CD14-positive monocyte (primary cell): ENCODE results near the gene IYD. TPM values are rescaled to one million over a fixed set of nuclear protein-coding genes. Genes with fewer than 3 reads are reported as not detected.

ENCODE experiments used
- DNase-seq, 3 donors: peaks; one replicate each; pipeline ENCODE4 v3.0.0-alpha.2; 2011 to 2022
- H2AFZ ChIP-seq: 2 replicates; pipeline ENCODE4 v1.6.0; 2012; ENCODE audit warnings: mild to moderate bottlenecking, low read depth, low read length, inconsistent platforms; ENCODE audit not compliant: insufficient read depth, poor library complexity, severe bottlenecking
- H3K27ac ChIP-seq, 2 donors: 1 replicate in 1 of 2; 2 replicates in 1 of 2; pipeline ENCODE4 v1.5.1; 2012 to 2013; ENCODE audit warnings: low read length in 2 of 2, control low read depth in 1 of 2, inconsistent platforms in 1 of 2, low read depth in 1 of 2, mild to moderate bottlenecking in 1 of 2
- H3K27me3 ChIP-seq, 2 donors: one replicate each; pipeline versions ENCODE4 v1.6.0 to v1.6.1; 2011 to 2013; ENCODE audit warnings: low read length in 2 of 2; ENCODE audit not compliant: control insufficient read depth in 2 of 2, insufficient read depth in 2 of 2
- H3K36me3 ChIP-seq, 2 donors: replicated peaks in 1 of 2; 1 replicate in 1 of 2; 2 replicates in 1 of 2; pipeline versions ENCODE4 v1.5.1 to v1.6.1; 2012 to 2013; ENCODE audit warnings: low read length in 2 of 2, control low read depth in 1 of 2, inconsistent platforms in 1 of 2, mild to moderate bottlenecking in 1 of 2; ENCODE audit not compliant: insufficient read depth in 2 of 2, control insufficient read depth in 1 of 2
- H3K4me1 ChIP-seq, 2 donors: 1 replicate in 1 of 2; 2 replicates in 1 of 2; pipeline versions ENCODE4 v1.5.1 to v1.6.1; 2012 to 2013; ENCODE audit warnings: low read length in 2 of 2, control low read depth in 1 of 2, inconsistent platforms in 1 of 2, mild to moderate bottlenecking in 1 of 2, moderate library complexity in 1 of 2; ENCODE audit not compliant: insufficient read depth in 2 of 2, control insufficient read depth in 1 of 2
- H3K4me2 ChIP-seq: replicated peaks from 2 replicates; pipeline ENCODE3; 2012; ENCODE audit warnings: low read length, moderate library complexity, mild to moderate bottlenecking; ENCODE audit not compliant: poor library complexity, severe bottlenecking; ENCODE audit errors: extremely low read depth
- H3K4me3 ChIP-seq, 3 experiments: fragments of 200-600 bp in 1 of 3; sonication (generic) in 1 of 3; replicated peaks in 1 of 3; 1 replicate in 2 of 3; 2 replicates in 1 of 3; pipeline ENCODE4 v1.5.1; 2011 to 2013; ENCODE audit warnings: low read length in 3 of 3, mild to moderate bottlenecking in 3 of 3, control low read depth in 2 of 3, low read depth in 2 of 3, inconsistent platforms in 1 of 3, moderate library complexity in 1 of 3
- H3K79me2 ChIP-seq: 2 replicates; pipeline ENCODE4 v1.6.0; 2012; ENCODE audit warnings: mild to moderate bottlenecking, control low read depth, inconsistent platforms, low read length, moderate library complexity; ENCODE audit not compliant: insufficient read depth
- H3K9ac ChIP-seq: 2 replicates; pipeline ENCODE4 v1.6.0; 2017; ENCODE audit warnings: low read length, mild to moderate bottlenecking; ENCODE audit not compliant: insufficient read depth, poor library complexity, severe bottlenecking
- H3K9me3 ChIP-seq, 2 donors: replicated peaks in 1 of 2; 1 replicate in 1 of 2; 2 replicates in 1 of 2; pipeline versions ENCODE4 v1.5.1 to v1.6.1; 2012 to 2013; ENCODE audit warnings: low read length in 2 of 2, control low read depth in 1 of 2; ENCODE audit not compliant: control insufficient read depth in 1 of 2, insufficient read depth in 1 of 2
- H4K20me1 ChIP-seq: 2 replicates; pipeline ENCODE4 v1.6.0; 2012; ENCODE audit warnings: mild to moderate bottlenecking, low read length, control low read depth, moderate library complexity; ENCODE audit not compliant: insufficient read depth
- H3K27ac Mint-ChIP-seq, 7 donors: one replicate each; pipeline ENCODE4 v1.8.0; 2020; ENCODE audit warnings: mild to moderate bottlenecking in 7 of 7, mixed read lengths in 7 of 7, moderate library complexity in 6 of 7, inconsistent platforms in 2 of 7
- H3K27me3 Mint-ChIP-seq, 3 donors: one replicate each; pipeline ENCODE4 v1.8.0; 2021 to 2022; ENCODE audit warnings: low read depth in 3 of 3, mild to moderate bottlenecking in 3 of 3, mixed read lengths in 3 of 3, moderate library complexity in 3 of 3, inconsistent platforms in 1 of 3
- H3K36me3 Mint-ChIP-seq, 2 donors: one replicate each; pipeline ENCODE4 v1.8.0; 2020; ENCODE audit warnings: mixed read lengths in 2 of 2, inconsistent platforms in 1 of 2, mild to moderate bottlenecking in 1 of 2
- H3K4me1 Mint-ChIP-seq: one replicate; pipeline ENCODE4 v1.8.0; 2020; ENCODE audit warnings: mild to moderate bottlenecking, mixed read lengths
- H3K4me3 Mint-ChIP-seq, 2 donors: one replicate each; pipeline ENCODE4 v1.8.0; 2020; ENCODE audit warnings: mild to moderate bottlenecking in 2 of 2, mixed read lengths in 2 of 2, moderate library complexity in 1 of 2
- H3K9me3 Mint-ChIP-seq, 7 donors: one replicate each; pipeline ENCODE4 v1.8.0; 2020 to 2022; ENCODE audit warnings: mixed read lengths in 7 of 7, mild to moderate bottlenecking in 6 of 7, moderate library complexity in 6 of 7, inconsistent platforms in 2 of 7
- WGBS: methylation state at CpG from one replicate; pipeline ENCODE4 v1.1.5; 2013; ENCODE audit warnings: missing lambda C conversion rate; ENCODE audit not compliant: insufficient coverage; 5-methylcytosine and 5-hydroxymethylcytosine counted together
- intact Hi-C, 2 donors: fragments of 100-400 bp; cut with micrococcal nuclease; formaldehyde crosslinking; loops; one replicate each; pipeline versions ENCODE4 v1.15.0 to v1.15.1; 2023
- polyA plus RNA-seq, 3 donors: library from polyadenylated mRNA; depleted of rRNA in 1 of 3; unstranded in 2 of 3; stranded (reverse) in 1 of 3; fragments of 300-500 nt in 2 of 3; fragments of >200 nt in 1 of 3; fragmentation: Illumina TruSeq in 2 of 3; gene quantifications; 1 replicate in 2 of 3; 2 replicates in 1 of 3; pipeline ENCODE4 v1.2.3, GENCODE V29; 2012 to 2021
- TF ChIP-seq, protein P1 (sequence below): fragments of 200-600 bp; IDR thresholded peaks from one replicate; pipeline ENCODE4 v1.8.0; 2022; ENCODE audit warnings: antibody characterized with exemption, mild to moderate bottlenecking

Gene IYD
- polyA plus RNA-seq, 3 donors, result not detected

DNA sequence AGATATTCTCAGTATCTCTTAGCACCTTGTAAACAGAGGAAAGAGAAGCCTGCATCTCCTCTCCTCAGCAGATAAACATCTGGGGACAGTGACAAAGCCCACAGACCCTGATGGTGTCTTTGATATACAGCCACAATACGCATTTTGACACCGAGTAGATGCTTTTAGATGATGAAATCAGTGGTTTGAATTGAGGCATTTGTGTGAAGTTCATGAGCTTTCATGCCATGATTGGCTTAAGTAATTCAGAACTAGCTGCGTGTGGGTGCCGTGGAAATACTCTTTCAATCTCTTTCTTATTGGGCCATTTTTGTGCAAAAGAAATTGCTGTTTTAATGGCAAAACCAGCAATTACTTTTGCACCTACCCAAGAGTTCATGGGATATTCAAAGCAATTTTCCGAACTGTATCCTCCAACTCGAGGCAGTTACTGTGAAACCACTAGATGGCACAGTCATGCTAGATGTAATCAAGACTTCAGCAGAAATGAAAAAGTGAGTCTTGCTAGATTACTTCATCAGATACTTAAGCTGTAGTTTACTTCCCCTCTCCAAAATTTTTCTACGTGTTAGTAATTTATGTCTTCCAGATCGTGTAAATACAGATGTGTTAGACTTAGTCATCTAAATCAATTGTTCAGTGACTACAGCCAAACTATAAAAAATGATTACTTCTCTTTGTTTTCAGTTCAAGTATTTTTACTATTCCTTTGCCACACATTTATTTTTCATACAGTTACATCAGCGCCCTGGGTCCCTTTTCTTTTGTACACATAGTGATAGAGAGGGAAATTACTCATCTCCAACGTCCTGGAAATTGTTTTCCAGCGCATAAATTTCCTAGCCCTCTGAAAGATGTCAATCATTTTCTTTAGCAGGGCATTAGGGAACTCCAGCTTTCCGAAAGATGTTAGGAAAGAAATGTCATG, 49.4 kb downstream of the IYD start:
- H4K20me1 ChIP-seq, result no peaks in the 10 kb centered on the region
- H3K27me3 ChIP-seq, result peaks cover 4 to 7% of the 10 kb centered on the region in 2 donors
- peak overlapping the region; percentile 69 for H3K4me2 ChIP-seq
- TF ChIP-seq, protein P1, sequence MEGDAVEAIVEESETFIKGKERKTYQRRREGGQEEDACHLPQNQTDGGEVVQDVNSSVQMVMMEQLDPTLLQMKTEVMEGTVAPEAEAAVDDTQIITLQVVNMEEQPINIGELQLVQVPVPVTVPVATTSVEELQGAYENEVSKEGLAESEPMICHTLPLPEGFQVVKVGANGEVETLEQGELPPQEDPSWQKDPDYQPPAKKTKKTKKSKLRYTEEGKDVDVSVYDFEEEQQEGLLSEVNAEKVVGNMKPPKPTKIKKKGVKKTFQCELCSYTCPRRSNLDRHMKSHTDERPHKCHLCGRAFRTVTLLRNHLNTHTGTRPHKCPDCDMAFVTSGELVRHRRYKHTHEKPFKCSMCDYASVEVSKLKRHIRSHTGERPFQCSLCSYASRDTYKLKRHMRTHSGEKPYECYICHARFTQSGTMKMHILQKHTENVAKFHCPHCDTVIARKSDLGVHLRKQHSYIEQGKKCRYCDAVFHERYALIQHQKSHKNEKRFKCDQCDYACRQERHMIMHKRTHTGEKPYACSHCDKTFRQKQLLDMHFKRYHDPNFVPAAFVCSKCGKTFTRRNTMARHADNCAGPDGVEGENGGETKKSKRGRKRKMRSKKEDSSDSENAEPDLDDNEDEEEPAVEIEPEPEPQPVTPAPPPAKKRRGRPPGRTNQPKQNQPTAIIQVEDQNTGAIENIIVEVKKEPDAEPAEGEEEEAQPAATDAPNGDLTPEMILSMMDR, result peak; percentile 40
- no peak overlapping the region for H3K27ac ChIP-seq
- H3K79me2 ChIP-seq, result no peaks in the 10 kb centered on the region
- H3K4me1 Mint-ChIP-seq, result peaks cover 17% of the 10 kb centered on the region
- peak in 2 of 3 donors; percentile 58 to 63 for DNase-seq
- H3K4me3 ChIP-seq, result peak overlapping the region in 1 of 3 experiments; percentile 57
- peaks cover 9 to 12% (median 10%) of the 10 kb centered on the region in 3 donors for H3K27me3 Mint-ChIP-seq
- H3K27ac Mint-ChIP-seq, result peak overlapping the region in 3 of 7 donors; percentile 36 to 42 (median 38)
- intact Hi-C loops, result loop anchor here (10.0 kb wide), 1 partner anchor 397 kb away; no protein-coding TSS in a partner anchor
- H2AFZ ChIP-seq, result peak overlapping the region; percentile 74
- H3K9ac ChIP-seq, result peak overlapping the region; percentile 12
- H3K36me3 Mint-ChIP-seq, result no peaks in the 10 kb centered on the region
- WGBS, result 21% methylated on average over 2 of the region's 12 CpGs
- peaks cover 10 to 15% of the 10 kb centered on the region in 2 donors for H3K4me1 ChIP-seq
- no peaks in the 10 kb centered on the region for H3K36me3 ChIP-seq
- peaks cover 0 to 5% of the 10 kb centered on the region in 2 donors for H3K9me3 ChIP-seq
- H3K9me3 Mint-ChIP-seq, result peaks cover 5 to 18% (median 6%) of the 10 kb centered on the region in 7 donors
- peak overlapping the region; percentile 61 to 79 for H3K4me3 Mint-ChIP-seq

- TF ChIP-seq, protein P1, result peak; percentile 36
- Histone ChIP-seq H3K4me3 (peak overlapping the region; percentile 16 to 57 (median 19)), H3K9me3 (peaks cover 3 to 5% of the 10 kb centered on the region in 2 donors), H3K27me3 (peaks cover 4 to 7% of the 10 kb centered on the region in 2 donors), H4K20me1 (no peaks in the 10 kb centered on the region), H3K9ac (peak overlapping the region; percentile 43), H3K27ac (no peak overlapping the region), H3K36me3 (no peaks in the 10 kb centered on the region), H2AFZ (peak overlapping the region; percentile 74), H3K79me2 (no peaks in the 10 kb centered on the region), H3K4me2 (peak overlapping the region; percentile 69), H3K4me1 (peaks cover 10 to 15% of the 10 kb centered on the region in 2 donors)
- peaks cover 17% of the 10 kb centered on the region for H3K4me1 Mint-ChIP-seq
- H3K27ac Mint-ChIP-seq, result peak overlapping the region in 3 of 7 donors; percentile 10 to 38 (median 38)
- H3K27me3 Mint-ChIP-seq, result peaks cover 9 to 11% (median 10%) of the 10 kb centered on the region in 3 donors
- peak overlapping the region; percentile 61 to 79 for H3K4me3 Mint-ChIP-seq
- H3K9me3 Mint-ChIP-seq, result peaks cover 6 to 19% (median 10%) of the 10 kb centered on the region in 7 donors
- no peaks in the 10 kb centered on the region for H3K36me3 Mint-ChIP-seq
- peak in 1 of 3 donors; percentile 38 for DNase-seq
- 8% methylated on average over 12 of the region's 23 CpGs for WGBS
- intact Hi-C loops, result loop anchor here (10.0 kb wide), 1 partner anchor 396 kb away; no protein-coding TSS in a partner anchor
Measured at GRCh38 chr6:150418827-150419594, 50.2 kb downstream of the IYD start.
